GM23248 (cell line): ENCODE measurements around the gene MARS1. TPM values are rescaled to one million over a fixed set of nuclear protein-coding genes. Genes with fewer than 3 reads are reported as not detected.
"Not testable (repeated sequence)": the region's sequence is repeated elsewhere in the genome, so short reads cannot be mapped to it uniquely, and the experiment has no call there.

ENCODE experiments used
- DNase-seq: peaks from one replicate; pipeline ENCODE4 v3.0.0-alpha.2; 2015
- H2AFZ ChIP-seq: fragments of 200-600 bp; sonication (generic); 2 replicates; pipeline ENCODE4 v1.6.1; 2016; ENCODE audit warnings: antibody characterized with exemption
- H3F3A ChIP-seq: fragments of 200-600 bp; sonication (generic); 2 replicates; pipeline ENCODE4 v1.6.1; 2016; ENCODE audit warnings: mild to moderate bottlenecking, antibody characterized with exemption, mixed run types; ENCODE audit not compliant: insufficient read depth
- H3K27ac ChIP-seq: fragments of 200-600 bp; sonication (generic); 2 replicates; pipeline ENCODE4 v1.5.1; 2016; ENCODE audit warnings: mild to moderate bottlenecking
- H3K27me3 ChIP-seq: fragments of 200-600 bp; sonication (generic); replicated peaks from 2 replicates; pipeline ENCODE4 v1.6.1; 2016; ENCODE audit warnings: mild to moderate bottlenecking; ENCODE audit not compliant: insufficient read depth
- H3K36me3 ChIP-seq: fragments of 200-600 bp; sonication (generic); 2 replicates; pipeline ENCODE4 v1.6.1; 2016; ENCODE audit warnings: low read depth, mild to moderate bottlenecking
- H3K4me1 ChIP-seq: fragments of 200-600 bp; sonication (generic); 2 replicates; pipeline ENCODE4 v1.6.1; 2016; ENCODE audit warnings: mild to moderate bottlenecking; ENCODE audit not compliant: insufficient read depth
- H3K4me2 ChIP-seq: fragments of 200-600 bp; sonication (generic); one replicate; pipeline ENCODE4 v1.6.1; 2016; ENCODE audit warnings: mild to moderate bottlenecking; ENCODE audit not compliant: unreplicated experiment
- H3K4me3 ChIP-seq: fragments of 200-600 bp; sonication (generic); 2 replicates; pipeline ENCODE4 v1.5.1; 2016; ENCODE audit warnings: mild to moderate bottlenecking
- H3K79me2 ChIP-seq: fragments of 200-600 bp; sonication (generic); 2 replicates; pipeline ENCODE4 v1.6.1; 2016; ENCODE audit warnings: mild to moderate bottlenecking; ENCODE audit not compliant: insufficient read depth
- H3K9ac ChIP-seq: fragments of 200-600 bp; sonication (generic); 2 replicates; pipeline ENCODE4 v1.6.1; 2016; ENCODE audit warnings: mild to moderate bottlenecking
- H3K9me2 ChIP-seq: fragments of 200-600 bp; sonication (generic); 2 replicates; pipeline ENCODE4 v1.6.1; 2016; ENCODE audit warnings: mixed run types, mild to moderate bottlenecking, moderate library complexity; ENCODE audit not compliant: insufficient read depth
- H3K9me3 ChIP-seq: fragments of 200-600 bp; sonication (generic); one replicate; pipeline ENCODE4 v1.6.1; 2017; ENCODE audit warnings: low read depth
- H4K20me1 ChIP-seq: fragments of 200-600 bp; sonication (generic); 2 replicates; pipeline ENCODE4 v1.6.0; 2016; ENCODE audit not compliant: insufficient read depth
- EZH2 ChIP-seq: fragments of 200-600 bp; sonication (generic); IDR thresholded peaks from 2 replicates; pipeline ENCODE4 v1.6.1; 2018; ENCODE audit warnings: antibody characterized with exemption, mild to moderate bottlenecking; ENCODE audit not compliant: insufficient read depth, poor library complexity, severe bottlenecking
- EZH2phosphoT487 ChIP-seq: fragments of 200-600 bp; sonication (generic); IDR thresholded peaks from 2 replicates; pipeline ENCODE4 v1.6.1; 2018; ENCODE audit warnings: antibody characterized with exemption, moderate library complexity, mild to moderate bottlenecking, low read depth; ENCODE audit not compliant: insufficient read depth
- WGBS, 2 experiments: methylation state at CpG; one replicate each; pipeline ENCODE4 v1.1.6; 2015 to 2017; ENCODE audit warnings: low lambda C conversion rate in 2 of 2, low coverage in 1 of 2; ENCODE audit errors: missing lambda C conversion rate in 2 of 2; 5-methylcytosine and 5-hydroxymethylcytosine counted together
- in situ Hi-C: fragments of 300-500 bp; cut with MboI; formaldehyde crosslinking; loops from 2 replicates; pipeline ENCODE4 v1.15.0; 2020
- polyA plus RNA-seq: library from polyadenylated mRNA; unstranded; fragments of >200 nt; fragmentation: Nextera tagmentation; extraction: Ambion mirVana; gene quantifications from 2 replicates; pipeline ENCODE4 v1.2.1, GENCODE V29; 2016
- total RNA-seq: library from RNA; depleted of rRNA; stranded (reverse); fragments of >200 nt; shearing (Covaris generic); gene quantifications from 2 replicates; pipeline ENCODE4 v1.2.3, GENCODE V29; 2014

MARS1 gene
- total and polyA plus RNA-seq, 2 experiments from 2014 or later = 184 to 272 TPM

GRCh38 chr12:57517187-57517586 is 29.3 kb downstream of the MARS1 start:
- H3K4me3 ChIP-seq = peak overlapping the region; percentile 84
- H3K9ac ChIP-seq = peak overlapping the region; percentile 98
- H4K20me1 ChIP-seq = peaks cover 12% of the 10 kb centered on the region; the same call in 1 of the 2 replicates
- H3K9me2 ChIP-seq = no peaks in the 10 kb centered on the region
- peak overlapping the region; percentile 96 for H3K27ac ChIP-seq
- 6 to 12% methylated on average over 1 of the region's 1 CpG for WGBS, 2 experiments
- H3K4me2 ChIP-seq = peak overlapping the region; percentile 92
- H3K27me3 ChIP-seq = no peaks in the 10 kb centered on the region
- no peak overlapping the region for H2AFZ ChIP-seq
- H3K4me1 ChIP-seq = peaks cover 34% of the 10 kb centered on the region
- H3K79me2 ChIP-seq = peaks cover 38% of the 10 kb centered on the region
- H3K9me3 ChIP-seq = no peaks in the 10 kb centered on the region
- TF ChIP-seq EZH2 = no peak
- TF ChIP-seq EZH2phosphoT487 = no peak
- peaks cover 89% of the 10 kb centered on the region for H3F3A ChIP-seq
- H3K36me3 ChIP-seq = peaks cover 56% of the 10 kb centered on the region
- peak; percentile 83 for DNase-seq
- in situ Hi-C loops = no loop called here

- Histone ChIP-seq H3K4me1 (peaks cover 35% of the 10 kb centered on the region), H4K20me1 (peaks cover 12% of the 10 kb centered on the region; the same call in 1 of the 2 replicates), H3K4me3 (peak overlapping the region; percentile 84), H3K4me2 (peak overlapping the region; percentile 92), H3K79me2 (peaks cover 38% of the 10 kb centered on the region), H3F3A (peaks cover 84% of the 10 kb centered on the region), H3K36me3 (peaks cover 50% of the 10 kb centered on the region), H3K9ac (peak overlapping the region; percentile 98), H3K27ac (peak overlapping the region; percentile 96)
- in situ Hi-C loops, H3K27me3 ChIP-seq, H3K9me2 ChIP-seq, H2AFZ ChIP-seq, DNase-seq, H3K9me3 ChIP-seq: not testable (repeated sequence)
- 55 to 56% methylated on average over 10 of the region's 10 CpGs for WGBS, 2 experiments
Observed at GRCh38 chr12:57517718-57518117, 29.9 kb downstream of the MARS1 start.

- Histone ChIP-seq H3K4me3 (peak overlapping the region; percentile 84), H3K27ac (peak overlapping the region; percentile 96), H3K9ac (peak overlapping the region; percentile 98), H3K9me2 (no peaks in the 10 kb centered on the region), H2AFZ (no peak overlapping the region), H3K4me1 (peaks cover 35% of the 10 kb centered on the region), H3K27me3 (no peaks in the 10 kb centered on the region), H3K79me2 (peaks cover 40% of the 10 kb centered on the region), H3K36me3 (peaks cover 47% of the 10 kb centered on the region), H3K4me2 (peak overlapping the region; percentile 92), H4K20me1 (peaks cover 12% of the 10 kb centered on the region; the same call in 1 of the 2 replicates), H3K9me3 (no peaks in the 10 kb centered on the region), H3F3A (peaks cover 80% of the 10 kb centered on the region)
- DNase-seq = peak; percentile 52
- WGBS, 2 experiments = 62 to 68% methylated on average over 8 of the region's 8 CpGs
- TF ChIP-seq EZH2 = no peak
- no peak for TF ChIP-seq EZH2phosphoT487
- in situ Hi-C loops = no loop called here
Observed at GRCh38 chr12:57518176-57518919, 30.5 kb downstream of the MARS1 start.

GRCh38 chr12:57518920-57519795 is 31.3 kb downstream of the MARS1 start:
- H3K9ac ChIP-seq = peak overlapping the region; percentile 98
- DNase-seq = peak; percentile 81
- no peaks in the 10 kb centered on the region for H3K9me3 ChIP-seq
- in situ Hi-C loops = no loop called here
- H3K4me1 ChIP-seq = peaks cover 37% of the 10 kb centered on the region
- H3K4me2 ChIP-seq = peak overlapping the region; percentile 92
- no peak for TF ChIP-seq EZH2
- TF ChIP-seq EZH2phosphoT487 = no peak
- H3F3A ChIP-seq = peaks cover 81% of the 10 kb centered on the region
- H4K20me1 ChIP-seq = peaks cover 12% of the 10 kb centered on the region; the same call in 1 of the 2 replicates
- H3K27ac ChIP-seq = peak overlapping the region; percentile 96
- peaks cover 48% of the 10 kb centered on the region for H3K79me2 ChIP-seq
- H2AFZ ChIP-seq = no peak overlapping the region
- H3K27me3 ChIP-seq = no peaks in the 10 kb centered on the region
- H3K4me3 ChIP-seq = peak overlapping the region; percentile 84
- H3K9me2 ChIP-seq = no peaks in the 10 kb centered on the region
- H3K36me3 ChIP-seq = peaks cover 42% of the 10 kb centered on the region
- WGBS, 2 experiments = 20 to 23% methylated on average over 7 of the region's 7 CpGs
